M059J (cell line): ENCODE results near the gene CACNB2. TPM values are rescaled to one million over a fixed set of nuclear protein-coding genes. Genes with fewer than 3 reads are reported as not detected.

Source experiments
- DNase-seq: peaks from one replicate; pipeline ENCODE4 v3.0.0-alpha.2; 2012; ENCODE audit warnings: low read depth
- total RNA-seq: library from RNA; depleted of rRNA; stranded (reverse); fragments of >200 nt; shearing (Covaris generic); gene quantifications from 2 replicates; pipeline ENCODE4 v1.2.3, GENCODE V29; 2014

Gene CACNB2
- total RNA-seq, 1 experiment from 2014 or later, result 0.52 TPM

DNA sequence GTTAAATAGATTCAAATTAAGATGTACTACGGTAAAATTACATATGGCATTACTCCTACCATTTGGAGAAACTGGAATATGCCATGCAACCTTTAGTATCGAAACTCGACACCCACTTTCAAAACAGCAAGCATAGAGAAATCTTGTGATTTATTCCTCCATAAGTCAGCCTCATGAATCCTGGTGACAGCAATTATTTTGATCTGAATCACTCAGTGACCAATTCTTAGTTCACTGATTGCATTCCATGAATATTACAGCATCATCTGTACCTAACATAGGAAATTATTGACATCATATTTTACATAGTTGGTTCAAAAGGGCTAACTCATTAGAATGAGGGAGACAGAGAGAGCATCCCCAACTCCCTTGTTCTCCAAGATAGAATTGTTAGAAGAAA lies 89.6 kb downstream of the CACNB2 start:
- DNase-seq, result peak; percentile 43

DNA sequence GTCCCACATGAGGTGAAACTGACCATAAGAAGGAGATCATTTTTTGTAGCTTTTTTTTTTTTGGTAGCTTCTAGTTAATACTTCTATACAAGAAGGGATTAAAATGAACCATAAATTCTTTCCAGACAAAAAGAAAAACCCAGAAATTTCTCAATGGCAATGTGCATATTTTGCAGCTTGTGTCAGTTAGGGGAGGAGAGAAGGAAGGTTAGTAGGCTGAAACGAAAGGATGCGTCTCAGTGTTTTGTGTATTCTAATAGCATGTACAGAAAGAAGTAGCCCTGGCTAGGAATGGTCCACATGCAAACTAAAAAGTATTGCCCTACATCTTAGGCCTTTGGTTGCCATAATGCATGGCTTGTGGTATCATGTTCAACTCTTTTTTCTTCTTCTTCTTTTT lies 90.6 kb downstream of the CACNB2 start:
- no peak for DNase-seq

DNA sequence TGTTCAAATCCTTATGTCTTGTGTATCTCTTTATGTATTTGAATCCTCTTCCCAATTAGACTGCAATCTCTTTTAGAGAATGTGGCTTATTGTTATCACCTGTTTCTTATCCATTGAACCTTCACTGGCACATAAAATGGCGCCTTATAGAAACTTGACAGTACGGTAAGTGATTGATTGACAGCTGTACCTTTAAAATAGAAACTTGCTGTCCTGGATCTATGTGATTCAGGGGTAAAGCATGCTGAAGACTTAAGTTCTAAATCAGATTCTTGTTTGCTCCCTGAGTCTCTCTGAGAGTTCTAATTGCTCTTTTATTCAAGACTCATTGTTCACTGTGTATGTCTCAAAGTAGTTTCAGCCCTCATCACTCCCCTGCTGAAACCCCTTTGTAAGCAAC lies 91.3 kb downstream of the CACNB2 start:
- DNase-seq, result no peak

DNA sequence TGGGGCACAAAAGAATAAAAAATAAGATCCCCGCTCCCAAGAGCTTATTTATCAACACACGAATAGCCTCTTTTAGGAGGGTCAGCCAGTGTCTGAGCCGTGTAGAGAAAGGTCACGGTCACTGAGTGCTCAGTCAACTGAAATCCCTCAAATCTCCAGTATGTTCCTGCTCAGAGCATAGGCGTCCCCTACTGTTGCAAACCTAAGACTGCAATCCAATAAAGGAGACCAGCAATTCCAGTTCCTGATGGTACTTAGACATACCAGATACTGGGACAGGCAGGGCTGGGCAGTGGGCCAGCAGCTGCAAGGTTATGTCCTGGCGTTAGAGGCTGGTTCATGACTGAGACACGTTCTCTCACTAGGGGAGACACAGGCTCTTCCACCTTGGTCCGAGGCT lies 93.6 kb downstream of the CACNB2 start:
- no peak for DNase-seq

DNA sequence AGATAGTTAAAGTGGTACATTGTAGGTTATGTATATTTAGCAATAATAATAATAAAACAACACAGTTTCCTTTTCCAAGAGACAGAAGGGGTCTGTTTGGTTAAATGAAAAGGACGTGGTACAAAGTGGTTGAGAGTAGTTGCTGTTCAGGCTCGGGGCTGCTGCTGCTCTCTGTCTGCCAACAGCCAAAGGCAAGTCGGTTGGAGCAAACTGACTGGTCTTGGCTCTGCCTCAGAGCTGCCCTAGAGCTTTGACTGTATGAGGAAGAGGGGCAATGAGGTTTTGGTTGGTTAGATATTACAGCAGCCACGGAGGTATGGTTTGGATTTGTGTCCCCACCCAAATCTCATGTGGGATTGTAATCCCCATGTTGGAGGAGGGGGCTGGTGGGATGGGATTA lies 95.3 kb downstream of the CACNB2 start:
- no peak for DNase-seq

DNA sequence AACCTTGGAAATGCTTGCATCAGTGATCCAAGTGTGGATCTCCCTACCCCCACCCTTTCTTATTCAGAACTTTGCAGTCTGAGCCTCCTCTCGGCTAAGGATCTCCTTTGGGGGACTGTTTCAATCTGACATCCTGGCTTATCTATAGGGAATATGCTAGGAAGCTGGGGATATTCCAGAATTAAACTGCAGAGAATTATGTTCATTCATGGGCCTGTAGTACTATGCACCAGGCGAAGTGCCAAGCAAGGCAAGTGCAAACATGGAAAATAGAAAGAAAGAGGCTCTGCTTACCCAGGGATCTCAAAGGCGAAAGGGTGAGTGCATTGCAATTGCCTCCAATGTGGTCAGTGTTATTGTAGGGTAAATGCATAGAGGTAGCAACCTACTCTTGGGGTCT lies 96.5 kb downstream of the CACNB2 start:
- DNase-seq, result no peak

DNA sequence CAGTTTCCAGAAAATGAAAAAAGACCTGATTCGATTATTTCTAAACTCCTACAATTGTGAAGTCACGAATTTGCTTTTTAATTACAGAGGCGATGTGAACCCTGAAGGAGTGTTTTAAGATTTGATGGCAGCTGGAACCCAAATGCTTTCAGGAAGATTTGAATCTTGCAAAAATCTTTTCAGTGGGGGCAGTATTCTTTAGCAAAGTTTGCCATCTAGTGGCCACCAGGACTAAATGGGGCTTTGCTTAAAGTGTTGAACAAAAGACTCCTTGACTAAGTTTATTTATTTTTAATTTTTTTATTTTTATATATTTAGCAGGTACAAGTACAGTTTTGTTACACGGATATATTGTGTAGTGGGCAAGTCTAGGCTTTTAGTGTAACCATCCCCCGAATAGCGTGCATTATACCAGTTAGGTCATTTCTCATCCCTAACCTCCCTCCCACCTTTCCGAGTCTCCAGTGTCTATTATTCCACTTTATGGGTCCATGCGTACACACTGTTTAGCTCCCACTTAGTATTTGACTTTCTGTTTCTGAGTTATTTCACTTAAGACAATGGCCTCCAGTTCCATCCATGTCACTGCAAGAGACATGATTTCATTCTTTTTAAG lies 98.8 kb downstream of the CACNB2 start:
- DNase-seq, result peak; percentile 22

DNA sequence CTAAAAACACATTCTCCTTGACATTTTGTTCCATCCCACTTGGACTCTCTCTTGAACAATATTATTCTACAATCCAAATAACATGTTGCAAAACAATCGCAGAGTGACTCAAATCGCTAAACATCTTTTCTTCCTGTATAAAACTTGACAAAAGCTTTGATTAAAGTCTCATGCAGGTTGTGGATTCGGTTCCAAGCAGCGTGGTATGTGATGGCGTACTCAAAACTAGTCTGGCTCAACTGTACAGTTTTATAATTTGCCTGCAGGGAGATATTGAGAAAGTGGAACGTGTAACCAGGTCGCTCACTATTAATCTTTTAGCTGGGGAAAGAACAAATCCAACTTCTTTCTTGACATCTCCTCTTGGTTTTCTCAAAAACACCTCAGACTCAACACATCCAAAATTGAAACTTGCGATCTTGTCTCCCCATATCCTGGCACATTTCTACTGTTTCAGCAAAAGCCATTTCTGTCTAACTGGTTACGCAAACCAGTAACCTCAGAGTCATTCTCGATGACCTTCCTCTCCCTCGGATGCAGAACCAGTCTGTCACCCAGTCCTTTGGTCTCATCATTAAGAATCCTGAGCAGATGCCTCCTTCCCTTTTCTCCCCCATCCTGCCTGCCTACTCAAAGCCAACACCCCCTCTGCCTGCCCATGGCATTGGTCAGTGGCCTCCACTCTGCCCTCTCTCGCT lies 100.1 kb downstream of the CACNB2 start:
- no peak for DNase-seq

DNA sequence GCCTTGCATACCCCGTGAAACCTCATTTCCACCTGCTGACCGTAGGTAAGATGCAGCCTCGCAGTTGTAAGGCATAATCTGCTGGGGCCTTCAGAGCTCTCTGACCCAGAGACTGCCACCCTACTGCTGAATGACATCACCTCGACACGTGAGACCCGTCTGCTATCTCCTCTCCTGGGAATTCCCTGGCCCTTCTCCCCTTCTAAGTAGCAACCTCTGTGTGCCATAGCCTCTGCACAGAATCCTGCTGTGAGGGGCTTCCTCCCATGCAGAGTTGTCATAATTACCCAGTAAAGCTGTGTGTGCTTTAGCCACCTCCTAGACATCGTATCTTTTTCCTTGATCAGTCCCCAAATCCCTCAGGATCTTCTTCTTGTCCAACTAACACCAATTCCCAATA lies 106.7 kb downstream of the CACNB2 start:
- DNase-seq, result no peak

DNA sequence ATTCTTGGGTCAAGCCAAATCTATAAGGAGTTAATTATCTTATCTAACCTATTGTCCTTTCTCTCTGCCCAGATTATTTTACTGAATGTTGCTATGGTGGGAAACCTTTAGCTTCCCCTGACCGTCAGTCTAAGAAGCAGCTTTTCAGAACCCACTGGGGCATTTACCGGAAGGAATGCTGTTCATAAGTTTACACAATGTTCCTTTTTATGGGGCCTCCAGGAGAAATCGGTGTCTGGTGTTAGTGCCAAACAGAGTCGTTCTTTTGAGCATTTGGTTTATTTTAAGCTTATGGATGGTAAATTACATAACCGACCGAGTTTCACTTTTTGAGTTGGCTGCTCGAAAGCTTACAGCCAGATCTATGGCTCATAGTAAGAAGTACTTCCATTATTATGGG lies 111.9 kb downstream of the CACNB2 start:
- no peak for DNase-seq

DNA sequence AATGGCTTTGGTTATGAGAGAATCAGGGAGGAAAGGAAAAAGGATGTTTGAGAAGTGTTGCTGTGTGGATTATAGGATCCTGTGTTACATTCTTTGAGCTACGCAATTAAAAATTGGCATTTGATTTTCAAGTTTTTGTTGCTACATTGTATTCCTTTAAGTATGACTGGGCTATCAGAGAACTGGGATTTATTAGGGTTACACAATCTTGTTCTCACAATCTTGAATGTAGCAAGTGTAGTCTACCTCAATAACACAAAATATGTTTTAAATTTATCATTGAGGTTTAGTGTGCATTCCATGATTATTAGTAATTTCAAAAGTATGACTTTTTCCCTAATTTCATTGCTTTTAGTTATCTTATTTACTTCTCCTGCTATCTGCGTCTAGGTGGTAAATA lies 113.9 kb downstream of the CACNB2 start:
- DNase-seq, result no peak

DNA sequence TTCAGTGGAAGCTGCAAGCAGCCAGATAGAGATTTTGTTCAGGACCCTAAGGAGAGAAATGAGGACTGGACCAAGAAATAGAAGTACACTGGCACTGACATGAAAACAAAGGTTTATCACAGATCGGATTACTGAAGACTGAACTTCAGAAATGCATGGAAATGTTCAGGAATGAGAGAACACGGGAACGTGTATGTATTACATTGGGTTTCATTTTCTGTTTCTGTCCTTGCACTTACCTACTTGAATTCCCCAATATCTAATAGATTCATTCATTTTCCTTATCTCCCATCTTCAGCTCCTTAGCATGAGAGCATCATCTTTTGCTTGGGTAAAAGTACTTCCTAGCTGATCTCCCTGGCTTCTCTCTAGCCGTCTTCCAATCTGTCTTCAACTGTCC lies 114.5 kb downstream of the CACNB2 start:
- DNase-seq, result no peak

DNA sequence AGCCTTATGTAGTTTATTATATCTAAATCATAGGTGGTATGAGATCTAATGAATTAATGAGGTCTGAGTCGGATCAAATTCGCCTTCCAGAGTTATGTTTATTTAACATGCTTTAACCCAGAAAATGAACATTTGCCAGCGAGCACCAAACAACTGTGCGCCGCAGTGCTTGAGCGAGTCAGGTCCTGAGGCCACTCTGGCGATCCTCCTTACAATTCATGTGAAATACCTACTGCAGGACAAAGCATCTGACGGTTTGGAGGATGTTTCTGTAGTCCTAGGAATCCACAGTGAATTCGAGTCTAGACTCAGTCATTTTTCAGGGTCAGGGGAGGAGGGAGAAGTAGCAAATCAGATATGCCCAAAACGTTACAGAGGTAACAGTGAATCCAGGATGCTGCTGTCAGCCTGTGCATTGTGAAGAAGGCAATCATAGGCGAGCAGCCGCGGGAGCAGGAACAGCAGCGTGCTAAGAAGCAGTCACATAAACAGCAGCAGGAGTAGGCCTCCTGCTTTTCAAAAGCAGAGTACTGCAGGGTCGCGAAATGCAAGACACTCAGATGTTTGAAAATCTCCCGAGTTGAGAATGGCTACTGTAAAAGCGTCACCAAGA lies 120.2 kb downstream of the CACNB2 start:
- no peak for DNase-seq

DNA sequence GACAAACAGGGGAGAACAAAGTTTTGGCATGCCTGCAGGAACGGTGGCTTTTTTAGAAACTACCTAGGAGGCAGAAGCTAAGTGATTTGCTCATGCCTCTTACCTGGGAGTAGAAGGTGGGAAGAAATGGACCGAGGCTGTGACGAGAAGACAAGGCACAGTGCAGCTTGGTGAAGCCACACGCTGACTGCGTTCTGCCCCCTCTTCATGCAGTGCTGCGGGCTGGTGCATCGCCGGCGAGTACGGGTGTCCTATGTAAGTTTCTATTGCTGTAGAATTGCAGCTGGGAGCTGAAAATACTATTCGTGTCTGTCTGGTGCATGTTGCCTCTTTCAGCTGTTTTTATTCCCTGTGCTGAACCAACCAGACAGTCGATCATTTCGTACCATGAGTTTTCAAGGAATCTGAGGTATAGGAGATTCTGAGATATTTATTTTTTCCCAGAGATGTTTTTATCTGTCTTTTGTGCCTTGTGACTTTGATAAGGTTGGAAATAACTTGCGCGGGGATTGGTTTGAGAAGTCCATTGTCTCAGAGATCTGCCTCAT lies 120.9 kb downstream of the CACNB2 start:
- DNase-seq, result no peak

DNA sequence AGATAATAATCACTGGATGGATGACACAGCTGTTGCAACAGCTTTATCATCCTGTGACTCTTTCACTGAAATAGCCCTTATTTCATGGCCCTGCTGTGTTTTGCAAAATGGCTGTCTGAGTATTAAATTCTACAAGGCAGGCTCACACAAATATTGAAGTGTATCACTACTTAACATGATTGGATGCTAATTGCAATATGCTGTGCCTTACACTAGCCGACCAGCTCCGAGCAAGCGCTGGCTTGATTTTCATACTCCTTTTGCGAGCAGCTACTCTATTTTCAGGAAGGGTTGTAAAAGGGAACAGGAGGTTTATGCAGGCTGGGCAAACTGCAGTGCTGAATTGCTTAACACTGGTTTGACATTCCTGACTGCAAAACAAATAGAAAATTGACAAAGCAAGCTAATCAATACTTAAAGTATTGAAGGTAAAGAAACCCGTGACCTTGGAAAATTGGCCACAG lies 121.6 kb downstream of the CACNB2 start:
- no peak for DNase-seq

DNA sequence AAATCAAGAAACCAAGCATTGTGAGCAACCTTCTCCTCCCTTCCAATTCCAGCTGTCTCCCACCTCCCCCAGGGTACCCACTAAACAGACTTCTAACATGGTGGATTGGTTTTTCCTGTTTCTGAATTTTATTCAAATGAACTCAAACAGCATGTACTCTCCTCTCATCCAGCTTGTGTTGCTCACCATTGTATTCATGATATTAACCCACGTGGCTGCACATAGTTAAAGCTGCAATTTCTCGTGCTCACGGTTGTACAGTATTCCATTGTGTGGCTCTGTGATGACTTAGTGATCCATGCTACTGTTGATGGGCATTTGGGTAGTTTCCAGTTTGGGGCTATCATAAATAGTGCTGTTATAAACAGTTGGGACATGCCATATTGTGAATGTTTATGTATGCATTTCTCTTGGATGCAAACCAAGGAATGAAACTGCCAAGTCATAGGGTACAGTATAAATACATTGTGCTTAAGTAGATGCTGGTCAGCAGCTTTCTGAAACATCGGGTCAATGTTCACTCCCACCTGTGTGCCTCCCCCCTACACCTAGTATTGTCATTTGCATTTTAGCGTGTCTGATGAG lies 124.3 kb downstream of the CACNB2 start:
- DNase-seq, result no peak

DNA sequence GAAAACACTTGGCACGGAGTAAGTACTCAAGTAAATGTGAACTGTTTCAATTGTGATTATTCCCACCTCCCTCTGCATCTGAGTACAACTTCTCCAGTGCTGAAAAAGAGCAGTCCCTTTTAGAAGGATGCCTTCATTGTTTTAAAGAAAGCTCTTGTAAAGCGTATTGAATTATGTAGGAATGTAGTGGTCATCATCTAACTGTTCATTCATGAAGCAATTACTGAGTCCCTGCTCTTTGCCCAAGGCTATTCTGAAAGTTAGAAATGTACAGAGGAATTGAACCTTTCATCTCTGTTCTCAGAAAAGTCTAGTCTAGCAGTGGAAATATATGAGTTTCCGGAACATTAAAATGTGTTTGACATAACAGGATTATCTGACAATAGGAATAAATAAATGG lies 127.8 kb downstream of the CACNB2 start:
- no peak for DNase-seq

DNA sequence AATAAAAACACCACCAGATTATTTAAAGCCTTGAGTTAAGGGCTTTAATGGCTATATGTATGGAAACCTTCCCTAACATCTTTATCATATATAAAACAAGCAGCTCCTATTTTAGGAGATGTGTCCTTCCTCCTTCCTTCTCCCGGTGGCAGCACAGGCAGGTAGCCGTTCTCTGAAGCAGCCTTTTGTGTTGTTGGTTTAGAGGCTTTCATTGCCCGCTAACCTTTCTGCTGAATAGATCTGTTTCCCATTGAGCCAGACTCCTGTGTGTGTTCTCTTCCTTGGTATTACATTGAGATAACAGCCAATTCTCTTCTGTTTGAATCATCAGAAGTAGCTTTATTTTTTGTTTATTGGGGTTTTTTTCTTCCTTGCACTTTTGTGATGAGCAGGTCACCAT lies 131.3 kb downstream of the CACNB2 start:
- DNase-seq, result no peak

DNA sequence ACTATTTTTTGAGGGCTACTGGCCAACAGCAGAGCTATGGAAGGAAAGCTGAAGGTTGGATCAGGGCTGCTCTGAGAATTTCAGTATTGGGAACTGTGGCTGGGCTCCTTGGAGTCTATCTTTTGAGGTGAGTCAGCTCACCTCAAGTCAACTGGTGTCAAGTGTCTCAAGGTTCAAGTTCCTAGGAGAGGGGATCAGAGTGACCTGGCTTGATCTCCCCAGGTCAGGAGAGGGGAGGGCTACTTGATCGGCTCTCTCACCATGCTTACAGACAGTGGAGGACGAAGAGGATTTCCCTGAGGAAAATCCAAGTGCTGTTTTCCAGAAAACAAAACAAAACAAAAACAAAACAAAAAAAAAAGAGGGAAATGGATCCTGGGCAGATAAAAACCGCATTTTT lies 132.8 kb downstream of the CACNB2 start:
- no peak for DNase-seq

DNA sequence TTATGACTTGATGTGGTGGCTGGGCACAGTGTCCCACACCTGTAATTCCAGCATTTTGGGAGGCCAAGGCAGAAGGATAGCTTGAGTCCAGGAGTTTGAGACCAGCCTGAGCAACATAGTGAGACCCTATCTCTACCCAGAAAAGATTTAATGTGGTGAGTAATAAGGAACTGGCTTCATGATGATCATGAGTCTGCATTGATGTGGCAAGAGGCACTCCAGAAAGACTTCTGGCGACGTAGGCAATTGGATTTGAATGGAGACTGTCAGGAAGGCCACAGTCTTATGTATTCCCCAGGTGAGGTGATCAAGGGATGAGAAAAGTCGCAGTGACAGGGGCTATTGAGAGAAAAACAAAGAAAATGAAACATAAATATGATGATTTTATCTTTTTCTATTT lies 138.0 kb downstream of the CACNB2 start:
- no peak for DNase-seq

DNA sequence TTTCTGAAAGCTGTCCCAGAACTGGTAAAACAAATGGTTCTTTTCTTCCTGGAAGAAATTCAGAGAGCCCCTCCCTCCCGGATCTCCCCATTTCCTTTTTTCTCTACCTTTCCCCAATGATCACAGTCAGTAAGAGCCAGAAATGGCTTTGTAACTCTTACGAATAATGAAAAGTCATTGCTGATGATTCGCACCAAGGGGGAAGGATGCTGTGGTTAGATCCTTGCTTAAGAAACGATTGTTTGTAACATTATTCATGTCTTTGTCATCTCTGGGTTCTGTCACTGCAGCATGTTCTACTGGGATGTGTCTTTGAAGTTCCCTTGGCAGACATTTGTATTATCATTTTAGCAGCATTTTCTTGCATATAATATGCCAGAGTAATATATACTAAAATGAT lies 138.9 kb downstream of the CACNB2 start:
- DNase-seq, result peak; percentile 7

DNA sequence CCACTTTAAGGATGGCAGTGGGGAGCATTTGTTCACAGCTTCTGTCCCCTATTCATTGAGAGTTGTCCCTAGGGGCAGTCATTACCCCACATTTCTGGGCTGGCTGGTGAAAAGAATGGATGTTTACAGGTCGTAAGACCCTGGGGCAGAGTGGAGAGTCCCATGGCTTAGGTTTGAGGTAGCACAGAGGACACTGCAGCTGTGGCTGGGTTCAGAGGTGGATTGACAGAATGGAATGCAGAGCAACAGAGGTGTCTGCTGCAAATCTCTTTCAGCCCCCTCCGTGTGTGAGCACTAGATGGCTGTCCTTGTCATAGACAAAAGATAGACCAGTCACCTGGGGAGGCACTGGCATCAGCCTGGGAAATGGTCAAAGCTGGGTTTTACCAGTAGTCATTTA lies 141.9 kb downstream of the CACNB2 start:
- no peak for DNase-seq
